ENCODE results near the gene PPP5C.

PPP5C gene

DNA sequence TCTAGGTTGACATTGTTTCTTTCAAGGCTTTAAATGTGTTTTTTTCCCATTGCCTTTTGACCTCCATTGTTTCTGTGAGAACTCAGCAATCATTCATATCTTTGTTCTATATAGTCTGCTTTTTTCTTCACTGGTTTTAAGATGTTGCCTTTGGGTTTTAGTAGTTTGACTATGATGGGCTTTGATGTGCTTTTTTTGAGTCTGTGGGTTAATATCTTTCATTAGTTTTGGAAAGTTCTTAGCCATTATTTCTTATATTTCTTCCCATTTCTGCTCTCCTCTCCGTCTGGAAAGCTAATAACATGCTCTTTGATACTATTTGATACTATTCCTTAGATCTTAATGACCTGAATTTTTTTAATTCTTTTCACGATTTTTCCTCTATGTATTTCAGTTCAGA, 33.8 kb downstream of the PPP5C start:
- DNase-seq (ENCODE audit: extremely low read depth, low read depth), result no peak
- TF ChIP-seq, protein P1, sequence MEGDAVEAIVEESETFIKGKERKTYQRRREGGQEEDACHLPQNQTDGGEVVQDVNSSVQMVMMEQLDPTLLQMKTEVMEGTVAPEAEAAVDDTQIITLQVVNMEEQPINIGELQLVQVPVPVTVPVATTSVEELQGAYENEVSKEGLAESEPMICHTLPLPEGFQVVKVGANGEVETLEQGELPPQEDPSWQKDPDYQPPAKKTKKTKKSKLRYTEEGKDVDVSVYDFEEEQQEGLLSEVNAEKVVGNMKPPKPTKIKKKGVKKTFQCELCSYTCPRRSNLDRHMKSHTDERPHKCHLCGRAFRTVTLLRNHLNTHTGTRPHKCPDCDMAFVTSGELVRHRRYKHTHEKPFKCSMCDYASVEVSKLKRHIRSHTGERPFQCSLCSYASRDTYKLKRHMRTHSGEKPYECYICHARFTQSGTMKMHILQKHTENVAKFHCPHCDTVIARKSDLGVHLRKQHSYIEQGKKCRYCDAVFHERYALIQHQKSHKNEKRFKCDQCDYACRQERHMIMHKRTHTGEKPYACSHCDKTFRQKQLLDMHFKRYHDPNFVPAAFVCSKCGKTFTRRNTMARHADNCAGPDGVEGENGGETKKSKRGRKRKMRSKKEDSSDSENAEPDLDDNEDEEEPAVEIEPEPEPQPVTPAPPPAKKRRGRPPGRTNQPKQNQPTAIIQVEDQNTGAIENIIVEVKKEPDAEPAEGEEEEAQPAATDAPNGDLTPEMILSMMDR (IDR thresholded peaks at IDR 0.05; ENCODE audit: low read depth, low read length, missing control alignments), result no peak

DNA sequence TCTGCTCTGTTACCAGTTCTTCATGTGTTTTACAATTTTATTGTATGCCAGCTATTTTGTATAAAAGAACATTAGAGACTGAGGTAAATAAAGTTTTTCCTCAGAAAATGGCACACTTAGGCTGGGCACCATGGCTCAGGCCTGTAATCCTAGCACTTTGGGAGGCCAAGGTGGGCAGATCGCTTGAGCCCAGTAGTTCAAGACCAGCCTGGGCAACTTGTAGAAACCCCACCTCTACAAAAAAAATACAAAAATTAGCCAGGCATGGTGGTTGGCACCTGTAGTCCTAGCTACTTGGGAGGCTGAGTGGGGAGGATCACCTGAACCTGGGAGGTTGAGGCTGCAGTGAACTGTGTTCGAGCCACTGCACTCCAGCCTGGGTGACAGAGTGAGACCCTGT, 34.5 kb downstream of the PPP5C start:
- no peak overlapping the region for H3K4me3 ChIP-seq (replicated peaks; ENCODE audit: low read depth, low read length)
- TF ChIP-seq, protein P1 (IDR thresholded peaks at IDR 0.05; ENCODE audit: low read depth, low read length, missing control alignments), result no peak
- no peak for DNase-seq (ENCODE audit: extremely low read depth, low read depth)

More for the DNA sequence above, 33.8 kb downstream of the PPP5C start:
- no peak overlapping the region for H3K4me3 ChIP-seq (replicated peaks; ENCODE audit: low read depth, low read length)

DNA sequence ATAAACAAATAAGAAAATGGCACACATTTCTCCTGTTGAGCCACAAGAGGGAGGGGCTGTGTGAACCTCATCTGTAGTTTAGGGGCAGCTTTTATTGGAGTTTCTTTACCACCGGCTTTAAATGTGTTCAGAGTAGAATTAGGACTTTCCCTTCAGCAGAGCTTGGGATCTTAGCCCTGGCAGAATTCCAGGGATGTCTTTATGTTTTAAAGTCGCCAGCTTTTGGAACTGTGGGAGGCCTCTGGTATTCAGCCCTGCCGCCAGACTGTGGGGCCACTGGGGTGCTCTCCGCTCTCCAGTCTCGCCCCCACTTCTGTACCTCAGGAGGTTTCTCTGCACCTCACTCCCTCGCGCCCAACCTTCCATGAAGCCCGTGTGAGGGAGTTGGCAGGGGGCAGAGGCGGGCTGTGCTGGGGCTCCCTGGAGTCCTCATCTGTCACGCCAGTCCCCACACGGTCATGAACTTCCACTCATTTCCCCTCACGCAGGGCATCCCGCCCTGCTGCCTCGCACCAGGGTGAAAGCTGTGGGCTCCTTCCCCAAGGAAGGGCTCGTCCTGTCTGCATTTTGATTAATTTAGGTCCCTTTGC, 35.0 kb downstream of the PPP5C start:
- no peak overlapping the region for H3K4me3 ChIP-seq (replicated peaks; ENCODE audit: low read depth, low read length)
- DNase-seq (ENCODE audit: extremely low read depth, low read depth), result no peak
- TF ChIP-seq, protein P1 (IDR thresholded peaks at IDR 0.05; ENCODE audit: low read depth, low read length, missing control alignments), result no peak

DNA sequence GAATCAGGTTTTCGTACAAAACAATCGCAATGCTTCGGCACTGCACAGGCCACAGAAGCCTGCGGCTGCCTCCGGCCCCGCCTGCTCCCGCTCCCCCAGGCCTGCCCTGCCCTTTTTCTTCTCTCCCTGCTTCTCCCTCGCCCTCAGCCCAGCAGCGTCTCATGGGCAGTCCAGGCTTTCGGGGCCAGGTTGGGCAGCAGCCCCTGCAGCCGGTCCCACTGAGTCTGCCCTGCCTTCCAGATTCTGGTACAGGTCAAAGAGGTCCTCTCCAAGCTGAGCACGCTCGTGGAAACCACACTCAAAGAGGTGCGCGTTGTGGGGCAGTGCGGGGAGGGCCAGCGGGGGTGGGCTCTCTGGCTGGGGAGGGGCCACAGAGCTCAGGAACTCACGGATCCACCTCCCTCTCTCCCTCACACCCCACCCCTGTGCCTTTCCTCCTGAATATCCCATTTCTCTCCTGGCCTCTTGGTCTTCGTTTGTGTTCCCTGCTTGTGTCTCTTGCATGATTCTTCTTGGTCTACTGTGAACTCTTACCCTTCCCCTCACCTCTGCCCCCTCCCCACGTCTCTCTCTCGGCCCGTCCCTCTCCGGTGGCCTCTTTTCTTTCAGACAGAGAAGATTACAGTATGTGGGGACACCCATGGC, 36.4 kb downstream of the PPP5C start:
- TF ChIP-seq, protein P1 (IDR thresholded peaks at IDR 0.05; ENCODE audit: low read depth, low read length, missing control alignments), result no peak
- no peak for DNase-seq (ENCODE audit: extremely low read depth, low read depth)
- H3K4me3 ChIP-seq (replicated peaks; ENCODE audit: low read depth, low read length), result no peak overlapping the region

DNA sequence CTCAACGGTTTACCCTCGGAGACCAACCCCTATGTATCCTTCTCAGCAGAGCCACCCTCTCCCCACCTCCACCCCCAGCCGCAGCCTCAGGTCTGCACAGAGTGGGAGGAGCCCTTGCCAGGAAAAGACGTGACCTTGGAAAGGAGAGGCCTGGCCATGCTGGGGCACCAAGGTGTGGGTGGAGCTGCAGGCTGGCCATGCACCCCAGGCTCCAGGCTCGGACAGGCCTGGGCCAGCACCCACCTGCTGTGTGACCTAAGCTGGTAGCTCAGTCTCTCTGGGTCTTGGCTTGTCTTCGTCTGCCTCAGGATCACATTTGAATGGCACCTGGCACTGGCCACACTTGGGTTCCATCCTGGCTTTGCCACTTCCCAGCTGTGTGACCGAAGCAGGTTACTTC, 37.0 kb downstream of the PPP5C start:
- no peak for DNase-seq (ENCODE audit: extremely low read depth, low read depth)
- TF ChIP-seq, protein P1 (IDR thresholded peaks at IDR 0.05; ENCODE audit: low read depth, low read length, missing control alignments), result no peak
- H3K4me3 ChIP-seq (replicated peaks; ENCODE audit: low read depth, low read length), result no peak overlapping the region

DNA sequence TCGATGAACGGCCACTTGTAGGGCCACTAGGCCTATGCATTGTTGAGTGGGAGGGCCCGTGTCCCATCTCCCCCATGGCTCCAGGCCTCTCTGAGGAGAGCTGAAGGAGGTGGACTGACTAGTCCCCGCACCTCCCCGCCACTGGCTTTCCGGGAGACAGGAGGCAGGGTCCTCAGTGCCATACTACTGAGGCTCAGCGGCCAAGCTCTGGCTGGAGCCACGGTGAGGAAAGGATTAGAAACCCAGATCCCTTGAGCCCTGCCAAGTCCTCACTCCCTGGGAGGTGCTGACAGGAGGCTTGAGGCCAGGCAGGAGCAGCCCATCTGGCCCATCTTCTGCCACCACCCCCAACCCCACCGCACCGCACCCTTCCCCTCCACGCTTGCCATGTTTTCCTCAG, 37.5 kb downstream of the PPP5C start:
- TF ChIP-seq, protein P1 (IDR thresholded peaks at IDR 0.05; ENCODE audit: low read depth, low read length, missing control alignments), result no peak

More for the DNA sequence above, 37.5 kb downstream of the PPP5C start:
- DNase-seq (ENCODE audit: extremely low read depth, low read depth), result no peak
- no peak overlapping the region for H3K4me3 ChIP-seq (replicated peaks; ENCODE audit: low read depth, low read length)
